HFFc6 (cell line): Measurements from ENCODE around the gene NDE1. TPM values are rescaled to one million over a fixed set of nuclear protein-coding genes. Genes with fewer than 3 reads are reported as not detected.
A peak's percentile ranks its signal among the peaks of the same experiment; 100 is the strongest.

Experiments
- DNase-seq: peaks from one replicate; pipeline ENCODE4 v3.0.0-alpha.2; 2018
- H3K27ac Mint-ChIP-seq: 2 replicates; pipeline ENCODE4 v1.8.0; 2020; ENCODE audit warnings: mild to moderate bottlenecking, mixed read lengths
- H3K27me3 Mint-ChIP-seq: 2 replicates; pipeline ENCODE4 v1.8.0; 2021; ENCODE audit warnings: mild to moderate bottlenecking, moderate library complexity, mixed read lengths; ENCODE audit not compliant: insufficient read depth
- H3K36me3 Mint-ChIP-seq: 2 replicates; pipeline ENCODE4 v1.8.0; 2021; ENCODE audit warnings: low read depth, mixed read lengths
- H3K4me1 Mint-ChIP-seq: 2 replicates; pipeline ENCODE4 v1.8.0; 2020; ENCODE audit warnings: low read depth, mixed read lengths
- H3K4me3 Mint-ChIP-seq: 2 replicates; pipeline ENCODE4 v1.8.0; 2020; ENCODE audit warnings: mild to moderate bottlenecking, moderate library complexity, mixed read lengths
- H3K9me3 Mint-ChIP-seq: 2 replicates; pipeline ENCODE4 v1.8.0; 2020; ENCODE audit warnings: mild to moderate bottlenecking, mixed read lengths
- CTCF ChIP-seq: fragments of 200-600 bp; sonication (generic); IDR thresholded peaks from 2 replicates; pipeline ENCODE4 v1.5.0; 2021; ENCODE audit warnings: antibody characterized with exemption, mild to moderate bottlenecking
- total RNA-seq, 6 experiments: library from RNA; stranded (reverse); fragmentation: NEBNext Ultra II Directional; extraction: Animal tissue kit (Norgen Biotek cat#: 25700); gene quantifications; 2 replicates in 1 of 6; 3 replicates in 5 of 6; pipeline ENCODE4 v1.2.3, GENCODE V29; 2021

The NDE1 gene
- total RNA-seq, 6 experiments from 2014 or later: 40.6 to 61.0 (median 58.2) TPM

GRCh38 chr16:15658149-15658548 lies 8.1 kb downstream of the NDE1 start:
- no peak for DNase-seq
- H3K36me3 Mint-ChIP-seq: peaks cover 10% of the 10 kb centered on the region; the same call in 1 of the 2 replicates
- no peak overlapping the region for H3K4me3 Mint-ChIP-seq
- H3K9me3 Mint-ChIP-seq: no peaks in the 10 kb centered on the region
- H3K27me3 Mint-ChIP-seq: no peaks in the 10 kb centered on the region; the same call in 1 of the 2 replicates
- no peak for TF ChIP-seq CTCF
- peaks cover 16% of the 10 kb centered on the region for H3K4me1 Mint-ChIP-seq
- H3K27ac Mint-ChIP-seq: no peak overlapping the region

- peaks cover 12% of the 10 kb centered on the region for H3K4me1 Mint-ChIP-seq
- peaks cover 10% of the 10 kb centered on the region; the same call in 1 of the 2 replicates for H3K36me3 Mint-ChIP-seq
- TF ChIP-seq CTCF: no peak
- H3K27me3 Mint-ChIP-seq: no peaks in the 10 kb centered on the region; the same call in 1 of the 2 replicates
- no peak overlapping the region for H3K4me3 Mint-ChIP-seq
- no peaks in the 10 kb centered on the region for H3K9me3 Mint-ChIP-seq
- 0 out of 2 replicates have a peak overlapping the region, but pooled peaks have one; percentile 9 for H3K27ac Mint-ChIP-seq
- DNase-seq: no peak
Measured at GRCh38 chr16:15658556-15658955, 8.5 kb downstream of the NDE1 start.

GRCh38 chr16:15660203-15660601 lies 10.2 kb downstream of the NDE1 start:
- H3K4me3 Mint-ChIP-seq: no peak overlapping the region
- no peak overlapping the region for H3K27ac Mint-ChIP-seq
- no peaks in the 10 kb centered on the region for H3K9me3 Mint-ChIP-seq
- peaks cover 10% of the 10 kb centered on the region; the same call in 1 of the 2 replicates for H3K36me3 Mint-ChIP-seq
- peaks cover 7% of the 10 kb centered on the region for H3K4me1 Mint-ChIP-seq
- TF ChIP-seq CTCF: no peak
- no peak for DNase-seq
- no peaks in the 10 kb centered on the region; the same call in 1 of the 2 replicates for H3K27me3 Mint-ChIP-seq

GRCh38 chr16:15665107-15665506 lies 15.1 kb downstream of the NDE1 start:
- H3K27ac Mint-ChIP-seq: no peak overlapping the region
- no peak overlapping the region for H3K4me3 Mint-ChIP-seq
- H3K4me1 Mint-ChIP-seq: peaks cover 12% of the 10 kb centered on the region
- no peak for DNase-seq
- H3K27me3 Mint-ChIP-seq: peaks cover 2% of the 10 kb centered on the region; the same call in 1 of the 2 replicates
- TF ChIP-seq CTCF: no peak
- peaks cover 27% of the 10 kb centered on the region for H3K36me3 Mint-ChIP-seq
- no peaks in the 10 kb centered on the region for H3K9me3 Mint-ChIP-seq

GRCh38 chr16:15667091-15667742 lies 17.2 kb downstream of the NDE1 start:
- Mint-ChIP-seq H3K36me3 (peaks cover 30% of the 10 kb centered on the region), H3K9me3 (no peaks in the 10 kb centered on the region), H3K4me1 (peaks cover 15% of the 10 kb centered on the region), H3K27me3 (peaks cover 2% of the 10 kb centered on the region; the same call in 1 of the 2 replicates), H3K27ac (no peak overlapping the region), H3K4me3 (no peak overlapping the region)
- TF ChIP-seq CTCF: no peak
- no peak for DNase-seq
